ENCODE data around the gene ERC2.

Gene ERC2

DNA sequence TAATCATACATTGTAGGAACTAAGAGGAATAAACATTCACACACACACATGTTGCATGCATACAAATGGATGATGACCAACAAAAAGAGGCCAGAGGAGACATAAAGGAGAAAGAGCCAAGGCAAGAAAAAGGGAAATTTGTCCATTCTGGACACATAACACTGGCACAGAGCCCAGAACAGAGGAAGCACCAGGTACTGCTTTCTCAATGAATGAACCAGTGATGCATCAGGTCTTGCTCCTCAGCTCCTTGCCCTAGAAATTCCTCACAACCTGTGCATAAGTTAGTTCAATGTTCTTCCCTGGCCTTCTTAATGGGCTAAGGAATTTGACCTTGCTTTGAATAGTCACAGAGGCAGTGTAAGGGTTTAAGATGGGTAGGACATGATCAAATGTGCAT, 270.3 kb downstream of the ERC2 start:
- Histone ChIP-seq H3K36me3 (ENCODE audit: low read length) (no peaks in the 10 kb centered on the region), H3K9me2 (replicated peaks; ENCODE audit: insufficient read depth, low read length) (no peaks in the 10 kb centered on the region), H3K4me2 (ENCODE audit: low read depth, low read length, poor library complexity, severe bottlenecking) (no peak overlapping the region), H3F3A (ENCODE audit: insufficient read depth) (no peaks in the 10 kb centered on the region), H3K27me3 (ENCODE audit: low read length) (no peaks in the 10 kb centered on the region), H3K79me2 (ENCODE audit: insufficient read depth, low read length) (no peaks in the 10 kb centered on the region), H2AFZ (ENCODE audit: low read depth, low read length, severe bottlenecking) (no peak overlapping the region), H4K20me1 (ENCODE audit: low read depth, low read length) (no peaks in the 10 kb centered on the region), H3K9me3 (ENCODE audit: insufficient read depth, low read length) (no peaks in the 10 kb centered on the region), H3K9ac (ENCODE audit: low read length) (no peak overlapping the region), H3K27ac (ENCODE audit: low read depth, low read length) (no peak overlapping the region), H3K4me3 (ENCODE audit: insufficient read depth, low read length, poor library complexity, severe bottlenecking) (no peak overlapping the region)
- TF ChIP-seq, protein P1, sequence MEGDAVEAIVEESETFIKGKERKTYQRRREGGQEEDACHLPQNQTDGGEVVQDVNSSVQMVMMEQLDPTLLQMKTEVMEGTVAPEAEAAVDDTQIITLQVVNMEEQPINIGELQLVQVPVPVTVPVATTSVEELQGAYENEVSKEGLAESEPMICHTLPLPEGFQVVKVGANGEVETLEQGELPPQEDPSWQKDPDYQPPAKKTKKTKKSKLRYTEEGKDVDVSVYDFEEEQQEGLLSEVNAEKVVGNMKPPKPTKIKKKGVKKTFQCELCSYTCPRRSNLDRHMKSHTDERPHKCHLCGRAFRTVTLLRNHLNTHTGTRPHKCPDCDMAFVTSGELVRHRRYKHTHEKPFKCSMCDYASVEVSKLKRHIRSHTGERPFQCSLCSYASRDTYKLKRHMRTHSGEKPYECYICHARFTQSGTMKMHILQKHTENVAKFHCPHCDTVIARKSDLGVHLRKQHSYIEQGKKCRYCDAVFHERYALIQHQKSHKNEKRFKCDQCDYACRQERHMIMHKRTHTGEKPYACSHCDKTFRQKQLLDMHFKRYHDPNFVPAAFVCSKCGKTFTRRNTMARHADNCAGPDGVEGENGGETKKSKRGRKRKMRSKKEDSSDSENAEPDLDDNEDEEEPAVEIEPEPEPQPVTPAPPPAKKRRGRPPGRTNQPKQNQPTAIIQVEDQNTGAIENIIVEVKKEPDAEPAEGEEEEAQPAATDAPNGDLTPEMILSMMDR (IDR thresholded peaks at IDR 0.05; ENCODE audit: insufficient read depth, low read length, poor library complexity, severe bottlenecking) = no peak
- no peak for TF ChIP-seq EZH2phosphoT487 (conservative IDR thresholded peaks at IDR 0.05; ENCODE audit: low read length)

DNA sequence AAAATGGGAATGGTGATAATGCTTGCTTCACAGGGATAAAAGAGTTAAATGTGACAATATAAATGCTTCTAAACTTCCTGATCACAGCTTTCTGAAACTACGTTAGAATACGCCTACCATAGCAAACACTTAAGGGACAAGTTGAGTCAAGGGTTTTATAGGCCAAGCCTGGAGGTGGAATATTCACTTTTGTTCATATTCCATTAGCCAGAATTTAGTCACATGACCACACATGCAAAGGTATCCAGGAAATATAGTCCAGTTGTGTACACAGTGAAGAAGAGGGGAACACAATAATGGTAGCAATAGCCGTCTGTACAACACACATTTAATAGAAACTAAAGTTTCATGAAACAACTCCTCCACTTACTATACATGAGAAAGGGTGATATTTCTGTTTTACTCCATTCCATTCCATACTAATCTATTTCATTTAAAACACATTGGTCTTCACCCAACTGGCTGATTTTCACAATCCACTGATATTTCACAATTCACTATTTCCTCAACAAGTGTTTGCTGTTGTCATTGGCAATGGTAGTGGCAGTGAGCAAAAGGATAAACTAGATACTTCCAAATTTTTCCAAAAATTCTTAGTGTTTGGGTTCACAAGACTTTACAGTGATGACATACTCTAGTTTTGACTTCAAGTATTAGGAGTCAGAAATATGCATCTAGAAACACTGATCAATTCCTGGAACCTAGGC, 270.9 kb downstream of the ERC2 start:
- no peaks in the 10 kb centered on the region for H3F3A ChIP-seq (ENCODE audit: insufficient read depth)
- no peak overlapping the region for H3K27ac ChIP-seq (ENCODE audit: low read depth, low read length)
- no peaks in the 10 kb centered on the region for H3K9me3 ChIP-seq (ENCODE audit: insufficient read depth, low read length)
- no peak overlapping the region for H3K9ac ChIP-seq (ENCODE audit: low read length)
- no peaks in the 10 kb centered on the region for H4K20me1 ChIP-seq (ENCODE audit: low read depth, low read length)
- H3K36me3 ChIP-seq (ENCODE audit: low read length) = no peaks in the 10 kb centered on the region
- no peaks in the 10 kb centered on the region for H3K27me3 ChIP-seq (ENCODE audit: low read length)
- no peak overlapping the region for H3K4me2 ChIP-seq (ENCODE audit: low read depth, low read length, poor library complexity, severe bottlenecking)
- H3K9me2 ChIP-seq (replicated peaks; ENCODE audit: insufficient read depth, low read length) = no peaks in the 10 kb centered on the region
- no peak overlapping the region for H2AFZ ChIP-seq (ENCODE audit: low read depth, low read length, severe bottlenecking)
- H3K4me3 ChIP-seq (ENCODE audit: insufficient read depth, low read length, poor library complexity, severe bottlenecking) = no peak overlapping the region
- H3K79me2 ChIP-seq (ENCODE audit: insufficient read depth, low read length) = no peaks in the 10 kb centered on the region
- TF ChIP-seq EZH2phosphoT487 (conservative IDR thresholded peaks at IDR 0.05; ENCODE audit: low read length) = no peak
- TF ChIP-seq, protein P1 (IDR thresholded peaks at IDR 0.05; ENCODE audit: insufficient read depth, low read length, poor library complexity, severe bottlenecking) = no peak

DNA sequence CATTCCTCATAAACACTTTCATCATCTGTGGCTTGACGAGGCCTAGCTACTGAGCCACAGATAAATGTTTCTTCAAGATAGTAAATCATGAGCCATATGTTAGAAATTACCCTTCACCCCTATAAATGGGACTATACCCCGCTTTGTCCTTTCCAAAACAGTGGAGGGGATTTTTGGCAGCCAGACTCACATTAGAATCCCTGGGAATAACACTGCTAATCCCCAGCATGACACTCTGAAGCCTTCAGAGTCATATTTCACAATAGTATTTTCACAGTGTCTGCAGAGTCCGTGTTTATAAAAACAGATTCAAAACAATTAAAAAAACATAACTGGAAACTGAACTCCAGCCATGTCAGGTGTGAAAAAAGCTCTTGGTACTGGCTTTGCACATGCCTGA, 271.6 kb downstream of the ERC2 start:
- Histone ChIP-seq H3K36me3 (ENCODE audit: low read length) (no peaks in the 10 kb centered on the region), H3K9me2 (replicated peaks; ENCODE audit: insufficient read depth, low read length) (no peaks in the 10 kb centered on the region), H3K9ac (ENCODE audit: low read length) (no peak overlapping the region), H3K4me2 (ENCODE audit: low read depth, low read length, poor library complexity, severe bottlenecking) (no peak overlapping the region), H3K79me2 (ENCODE audit: insufficient read depth, low read length) (no peaks in the 10 kb centered on the region), H3F3A (ENCODE audit: insufficient read depth) (no peaks in the 10 kb centered on the region), H3K27ac (ENCODE audit: low read depth, low read length) (no peak overlapping the region), H3K9me3 (ENCODE audit: insufficient read depth, low read length) (no peaks in the 10 kb centered on the region), H3K27me3 (ENCODE audit: low read length) (no peaks in the 10 kb centered on the region), H3K4me3 (ENCODE audit: insufficient read depth, low read length, poor library complexity, severe bottlenecking) (no peak overlapping the region), H4K20me1 (ENCODE audit: low read depth, low read length) (no peaks in the 10 kb centered on the region), H2AFZ (ENCODE audit: low read depth, low read length, severe bottlenecking) (no peak overlapping the region)
- TF ChIP-seq, protein P1 (IDR thresholded peaks at IDR 0.05; ENCODE audit: insufficient read depth, low read length, poor library complexity, severe bottlenecking) = no peak
- no peak for TF ChIP-seq EZH2phosphoT487 (conservative IDR thresholded peaks at IDR 0.05; ENCODE audit: low read length)

Data from SU-DHL-6 (cell line).